D341Med (cell line): ENCODE measurements around the gene PACRG.

Experiments
- DNase-seq: peaks from one replicate; pipeline ENCODE4 v3.0.0; 2012; ENCODE audit warnings: low spot score

The PACRG gene

DNA sequence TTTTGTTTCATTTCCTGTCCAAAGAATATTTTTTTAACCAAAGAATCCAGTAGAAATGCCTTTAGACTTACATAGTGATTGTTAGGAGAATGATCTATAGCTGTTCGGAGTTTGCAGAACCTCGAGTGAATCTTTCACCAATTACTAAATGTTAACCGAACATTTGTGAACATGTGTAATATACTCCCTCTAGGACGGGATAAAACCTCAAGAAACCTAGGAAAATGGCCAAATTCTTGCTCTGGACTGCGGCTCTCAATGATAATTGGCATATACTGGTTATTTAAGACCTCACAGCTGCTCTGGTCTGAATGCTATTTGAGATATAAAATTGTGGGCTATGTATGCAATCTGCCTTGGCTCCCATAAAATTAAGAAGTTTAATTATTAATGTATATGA, 137.1 kb downstream of the PACRG start:
- DNase-seq = no peak

DNA sequence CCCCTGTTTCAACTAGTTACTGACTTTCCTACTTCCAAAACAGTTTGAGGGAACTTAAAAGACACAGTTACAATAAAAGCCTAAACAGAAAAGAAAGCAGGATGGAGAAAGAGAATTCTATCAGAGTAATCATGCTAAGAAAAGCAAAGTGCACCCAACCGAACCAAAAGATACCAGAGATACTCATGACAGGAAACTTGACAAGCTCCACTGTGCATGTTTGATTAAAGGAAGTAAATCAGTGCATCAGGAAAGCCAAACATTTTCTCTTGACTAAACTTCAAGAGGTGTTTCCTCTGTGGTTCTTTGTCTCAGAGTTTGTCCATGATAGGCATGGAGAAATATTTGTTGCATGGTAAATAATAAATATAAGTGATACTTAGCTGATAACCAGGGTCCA, 138.9 kb downstream of the PACRG start:
- no peak for DNase-seq

DNA sequence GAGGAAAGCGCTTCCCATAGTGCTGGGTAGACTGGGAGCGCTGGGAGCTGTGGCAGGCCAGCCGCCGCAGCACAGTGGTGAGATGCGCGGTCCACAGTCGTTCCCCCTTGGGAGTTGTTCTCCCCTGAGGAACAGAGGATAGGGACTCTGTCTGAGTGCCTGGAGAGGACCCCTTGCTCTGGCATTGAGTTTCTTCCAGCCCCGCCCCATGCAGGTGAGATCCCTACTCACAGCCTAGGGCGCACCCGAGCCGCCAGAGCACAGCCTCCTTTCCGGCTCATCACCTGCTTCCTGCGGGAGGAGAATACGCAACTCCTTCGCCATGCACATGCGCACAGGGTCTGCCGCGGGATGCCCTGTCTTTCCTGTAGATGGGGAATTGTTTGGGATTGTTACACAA, 140.6 kb downstream of the PACRG start:
- DNase-seq = no peak

GRCh38 chr6:162871966-162872365, 144.2 kb downstream of the PACRG start:
- no peak for DNase-seq

- DNase-seq = no peak
Measured at GRCh38 chr6:162873537-162873936, 145.8 kb downstream of the PACRG start.

DNA sequence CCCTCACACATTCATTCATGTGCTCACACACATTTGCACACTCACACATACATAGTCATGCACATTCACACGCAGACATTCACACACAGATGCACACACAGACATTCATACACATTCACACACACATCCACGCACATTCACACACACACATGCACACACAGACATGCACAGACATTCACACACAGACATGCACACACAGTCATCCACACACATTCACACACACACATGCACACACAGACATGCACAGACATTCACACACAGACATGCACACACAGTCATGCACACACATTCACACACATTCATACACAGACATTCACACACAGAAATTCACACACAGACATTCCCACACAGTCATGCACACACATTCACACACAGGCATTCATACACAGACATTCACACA, 147.3 kb downstream of the PACRG start:
- DNase-seq = no peak

DNA sequence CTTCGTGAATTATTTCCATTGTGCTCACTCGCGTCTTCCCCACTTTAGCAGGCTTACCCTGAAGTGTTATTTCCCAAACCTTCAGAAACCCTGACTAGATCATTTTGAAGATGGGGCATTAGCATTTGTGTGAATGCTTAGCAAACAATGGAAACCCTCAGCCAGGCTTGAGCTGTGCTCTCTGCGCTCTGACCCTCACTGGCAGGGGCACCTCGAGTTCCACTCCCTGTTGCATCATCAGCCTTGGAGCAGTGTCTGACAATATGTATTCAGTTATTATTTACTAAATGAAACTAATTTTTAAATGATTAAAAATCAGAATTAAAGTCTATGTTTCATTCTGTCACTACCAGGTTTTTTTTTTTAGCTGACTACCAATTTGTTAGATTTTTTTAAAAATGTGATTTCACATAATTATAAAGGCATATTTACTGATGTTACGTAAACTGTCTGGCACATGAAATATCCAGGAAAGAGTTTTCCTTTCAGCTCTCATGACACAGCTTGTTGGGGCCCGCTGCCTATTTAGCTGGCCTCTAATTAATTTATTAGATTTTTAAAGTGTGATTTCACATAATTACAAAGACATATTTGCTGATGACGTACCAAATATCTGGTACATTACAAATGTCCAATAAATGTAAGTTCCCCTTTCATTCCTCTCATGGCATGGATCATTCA, 155.2 kb downstream of the PACRG start:
- DNase-seq = no peak

DNA sequence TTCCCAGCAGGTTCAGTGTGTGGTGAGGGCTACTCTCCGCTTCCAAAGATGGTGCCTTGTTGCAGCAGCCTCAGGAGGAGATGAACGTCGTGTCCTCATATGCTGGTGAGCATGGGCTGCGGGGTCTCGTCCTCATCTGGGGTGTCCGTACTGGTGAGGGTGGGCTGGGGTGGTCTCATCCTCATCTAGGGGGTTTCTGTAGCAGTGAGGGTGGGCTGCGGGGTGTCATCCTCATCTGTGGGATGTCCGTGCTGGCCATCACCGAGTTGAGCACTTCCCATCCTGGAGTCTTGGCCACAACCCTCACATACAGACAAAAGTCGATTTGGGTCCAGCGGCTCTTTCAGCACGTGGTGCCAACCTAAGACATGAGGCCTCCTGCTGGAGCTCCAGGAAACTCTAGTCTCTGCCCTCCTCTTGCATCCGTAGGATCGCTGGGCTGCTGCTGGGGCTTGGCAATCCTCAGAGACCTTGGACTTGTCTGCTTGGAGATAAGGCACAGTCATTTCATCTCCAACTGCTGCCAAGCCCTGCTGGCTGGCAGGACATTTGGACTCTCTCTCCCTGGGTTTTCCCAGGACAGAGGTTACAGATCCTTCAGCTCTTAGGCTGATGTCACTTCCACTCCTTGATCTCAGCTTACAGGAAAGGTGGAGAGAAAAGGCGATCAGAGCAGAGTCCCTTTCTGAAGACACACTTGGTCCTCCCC, 160.4 kb downstream of the PACRG start:
- DNase-seq = no peak

DNA sequence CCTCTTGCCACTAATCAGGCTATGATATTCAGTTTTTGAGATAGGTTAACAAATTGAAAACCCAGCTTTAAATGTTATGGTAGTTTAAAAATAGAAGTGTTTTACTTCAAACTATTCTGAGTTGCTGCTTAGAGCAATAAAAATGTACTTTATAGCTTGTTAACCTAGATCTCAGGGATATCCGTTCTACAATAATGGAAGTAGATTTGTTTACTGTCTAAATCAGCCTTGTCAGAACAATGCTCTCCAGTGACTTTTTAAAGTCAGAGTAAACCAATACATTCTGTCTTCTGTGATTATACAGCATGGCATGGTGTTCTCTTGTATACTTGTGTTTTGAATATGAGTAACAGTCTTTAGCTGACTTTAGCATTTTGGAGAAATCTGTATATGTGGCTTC, 161.5 kb downstream of the PACRG start:
- no peak for DNase-seq

GRCh38 chr6:162898011-162898410, 170.2 kb downstream of the PACRG start:
- no peak for DNase-seq

- no peak for DNase-seq
Measured at GRCh38 chr6:162899148-162899547, 171.4 kb downstream of the PACRG start.

DNA sequence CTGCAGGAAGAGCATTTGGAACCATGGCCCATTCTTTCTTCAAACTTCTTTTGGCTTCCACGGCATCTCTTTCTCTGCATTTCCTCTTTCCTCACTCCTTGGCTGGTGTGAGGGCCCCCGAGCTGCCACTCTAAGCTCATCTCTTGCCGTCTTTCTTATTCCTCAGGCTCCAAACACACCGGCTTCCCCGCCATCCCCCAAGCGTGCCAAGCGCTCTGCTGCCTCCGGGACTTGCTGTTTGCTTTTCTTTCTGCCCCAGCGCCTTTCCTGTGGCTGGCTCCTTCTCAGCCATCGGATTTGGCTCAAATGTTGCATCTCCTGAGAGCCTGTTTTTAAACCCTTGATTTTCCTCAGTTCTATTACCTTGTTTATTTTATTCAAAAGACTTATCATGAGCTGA, 172.7 kb downstream of the PACRG start:
- DNase-seq = no peak

- no peak for DNase-seq
Measured at GRCh38 chr6:162904069-162904663, 176.4 kb downstream of the PACRG start.

GRCh38 chr6:162906479-162906878, 178.7 kb downstream of the PACRG start:
- no peak for DNase-seq

- DNase-seq = no peak
Measured at GRCh38 chr6:162907876-162908481, 180.2 kb downstream of the PACRG start.

- no peak for DNase-seq
Measured at GRCh38 chr6:162913206-162913605, 185.4 kb downstream of the PACRG start.

- DNase-seq = no peak
Measured at GRCh38 chr6:162917506-162917905, 189.7 kb downstream of the PACRG start.

DNA sequence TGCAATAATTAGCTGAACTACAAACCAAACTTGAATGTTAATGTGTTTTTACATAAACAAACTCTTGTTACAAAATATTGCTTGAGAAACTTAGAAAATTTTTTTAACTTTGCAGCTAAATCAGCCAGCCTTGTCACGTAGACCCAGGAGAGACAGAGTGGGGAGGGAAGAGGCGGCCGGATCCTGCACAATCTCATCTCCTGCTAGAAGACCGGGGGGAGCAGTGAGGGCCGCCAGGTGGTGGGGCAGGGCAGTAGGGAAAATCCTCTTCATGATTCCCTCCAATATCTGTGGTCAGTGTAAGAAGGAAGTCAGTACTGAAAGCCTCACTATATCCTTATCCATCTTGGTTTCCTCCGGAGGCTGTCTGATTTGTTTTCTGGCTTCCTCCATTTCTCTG, 193.3 kb downstream of the PACRG start:
- no peak for DNase-seq

GRCh38 chr6:162921510-162922040, 193.8 kb downstream of the PACRG start:
- DNase-seq = no peak

- no peak for DNase-seq
Measured at GRCh38 chr6:162922563-162923166, 194.9 kb downstream of the PACRG start.

DNA sequence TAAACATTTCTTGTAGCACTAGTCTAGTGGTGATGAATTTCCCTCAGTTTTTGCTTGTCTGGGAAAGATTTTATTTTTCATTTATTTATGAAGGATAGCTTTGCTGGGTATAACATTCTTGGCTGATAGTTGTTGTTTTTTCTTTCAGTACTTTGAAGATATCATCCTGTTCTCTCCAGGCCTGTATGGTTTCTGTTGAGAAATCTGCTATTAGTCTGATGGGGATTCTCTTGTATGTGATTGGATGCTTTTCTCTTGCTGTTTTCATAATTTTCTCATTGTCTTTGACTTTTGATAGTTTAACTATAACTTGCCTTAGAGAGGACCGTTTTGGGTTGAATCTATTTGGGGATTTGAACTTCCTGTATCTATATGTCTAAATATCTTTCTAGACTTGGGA, 207.1 kb downstream of the PACRG start:
- DNase-seq = no peak

GRCh38 chr6:162940426-162940825, 212.7 kb downstream of the PACRG start:
- DNase-seq = no peak
